BE2C (cell line): Measurements from ENCODE around the gene TMEM174.

Experiments used
- DNase-seq: peaks from one replicate; pipeline ENCODE4 v3.0.0-alpha.2; 2020
- H3K27me3 ChIP-seq: fragments of 250-450 bp; sonication (Bioruptor Pico); 2 replicates; pipeline ENCODE4 v1.5.1; 2020; ENCODE audit warnings: mild to moderate bottlenecking
- H3K36me3 ChIP-seq: fragments of 250-450 bp; sonication (Bioruptor Pico); 2 replicates; pipeline ENCODE4 v1.5.1; 2020; ENCODE audit warnings: mild to moderate bottlenecking
- H3K4me1 ChIP-seq: fragments of 250-450 bp; sonication (Bioruptor Pico); 2 replicates; pipeline ENCODE4 v1.5.1; 2020
- H3K4me3 ChIP-seq: 2 replicates; pipeline ENCODE4 v1.5.1; 2011; ENCODE audit warnings: low read depth, low read length
- H3K9me3 ChIP-seq: fragments of 250-450 bp; sonication (Bioruptor Pico); 2 replicates; pipeline ENCODE4 v1.5.1; 2020
- TF ChIP-seq, protein P1 (sequence below): IDR thresholded peaks from 2 replicates; pipeline ENCODE4 v1.5.1; 2012; ENCODE audit warnings: mild to moderate bottlenecking, low read depth, low read length

Gene TMEM174

DNA sequence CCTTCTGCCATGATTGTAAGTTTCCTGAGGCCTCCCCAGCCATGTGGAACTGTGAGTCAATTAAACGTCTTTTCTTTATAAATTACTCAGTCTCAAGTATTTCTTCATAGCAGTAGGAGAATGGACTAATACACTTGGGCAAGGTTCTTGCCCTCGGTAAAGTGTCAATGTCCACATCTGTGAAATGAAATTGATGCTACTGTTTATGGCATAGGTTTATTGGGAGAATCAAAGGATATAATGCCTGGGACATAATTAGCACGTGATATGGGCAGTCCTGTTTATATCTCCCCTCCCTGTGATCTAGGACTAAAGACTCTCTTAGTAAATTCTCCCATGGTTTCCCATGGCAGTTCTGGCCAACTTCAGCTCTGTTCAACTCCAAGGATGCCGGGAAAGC lies 19.4 kb downstream of the TMEM174 start:
- no peak for DNase-seq
- Histone ChIP-seq H3K27me3 (peaks cover 24% of the 10 kb centered on the region), H3K4me1 (no peaks in the 10 kb centered on the region; the same call in 1 of the 2 replicates), H3K36me3 (no peaks in the 10 kb centered on the region), H3K4me3 (no peak overlapping the region), H3K9me3 (no peaks in the 10 kb centered on the region)
- TF ChIP-seq, protein P1, sequence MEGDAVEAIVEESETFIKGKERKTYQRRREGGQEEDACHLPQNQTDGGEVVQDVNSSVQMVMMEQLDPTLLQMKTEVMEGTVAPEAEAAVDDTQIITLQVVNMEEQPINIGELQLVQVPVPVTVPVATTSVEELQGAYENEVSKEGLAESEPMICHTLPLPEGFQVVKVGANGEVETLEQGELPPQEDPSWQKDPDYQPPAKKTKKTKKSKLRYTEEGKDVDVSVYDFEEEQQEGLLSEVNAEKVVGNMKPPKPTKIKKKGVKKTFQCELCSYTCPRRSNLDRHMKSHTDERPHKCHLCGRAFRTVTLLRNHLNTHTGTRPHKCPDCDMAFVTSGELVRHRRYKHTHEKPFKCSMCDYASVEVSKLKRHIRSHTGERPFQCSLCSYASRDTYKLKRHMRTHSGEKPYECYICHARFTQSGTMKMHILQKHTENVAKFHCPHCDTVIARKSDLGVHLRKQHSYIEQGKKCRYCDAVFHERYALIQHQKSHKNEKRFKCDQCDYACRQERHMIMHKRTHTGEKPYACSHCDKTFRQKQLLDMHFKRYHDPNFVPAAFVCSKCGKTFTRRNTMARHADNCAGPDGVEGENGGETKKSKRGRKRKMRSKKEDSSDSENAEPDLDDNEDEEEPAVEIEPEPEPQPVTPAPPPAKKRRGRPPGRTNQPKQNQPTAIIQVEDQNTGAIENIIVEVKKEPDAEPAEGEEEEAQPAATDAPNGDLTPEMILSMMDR, result no peak

DNA sequence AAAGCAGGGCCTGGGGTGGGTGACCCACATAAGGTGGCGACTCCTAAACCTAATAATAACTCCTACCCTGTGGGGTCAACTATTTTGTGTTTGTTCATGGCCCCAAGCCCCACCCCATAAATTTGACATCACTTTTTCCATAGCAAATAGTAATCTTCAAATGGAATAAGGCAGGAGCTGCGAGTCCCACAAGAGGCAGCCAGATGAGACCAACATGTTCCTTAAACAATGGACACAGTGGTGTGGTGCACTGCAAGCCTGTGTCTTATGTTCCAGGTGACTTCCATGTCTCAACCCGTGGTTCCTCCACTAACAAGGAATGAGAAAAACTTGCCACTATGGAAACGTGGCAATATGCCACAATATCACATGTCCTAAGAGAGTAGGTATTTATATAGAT lies 20.6 kb downstream of the TMEM174 start:
- Histone ChIP-seq H3K36me3 (no peaks in the 10 kb centered on the region), H3K9me3 (no peaks in the 10 kb centered on the region), H3K4me3 (no peak overlapping the region), H3K27me3 (peaks cover 28% of the 10 kb centered on the region), H3K4me1 (no peaks in the 10 kb centered on the region; the same call in 1 of the 2 replicates)
- TF ChIP-seq, protein P1, result no peak
- no peak for DNase-seq

DNA sequence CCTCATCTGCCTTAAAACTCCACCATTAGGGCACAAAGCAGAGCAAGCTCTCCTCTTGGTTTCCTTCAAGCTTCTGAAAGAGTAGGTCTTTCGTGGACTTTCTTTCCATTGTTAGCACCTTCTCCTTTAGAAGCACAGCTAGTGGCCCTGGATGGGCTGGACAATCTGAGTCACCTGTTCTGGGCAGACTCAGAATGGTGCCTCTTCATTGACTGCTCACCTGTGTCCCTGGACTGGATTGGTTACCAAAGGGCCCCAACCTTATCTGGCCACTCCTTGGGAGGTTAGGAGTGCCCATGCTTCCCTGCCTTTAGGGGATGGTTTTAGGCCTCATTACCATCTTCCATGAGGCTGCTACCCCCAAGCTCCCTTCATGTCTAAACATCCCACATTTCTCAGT lies 23.2 kb downstream of the TMEM174 start:
- no peak overlapping the region for H3K4me3 ChIP-seq
- TF ChIP-seq, protein P1, result no peak
- H3K9me3 ChIP-seq, result no peaks in the 10 kb centered on the region
- no peak for DNase-seq
- H3K27me3 ChIP-seq, result peaks cover 16% of the 10 kb centered on the region
- H3K36me3 ChIP-seq, result no peaks in the 10 kb centered on the region
- no peaks in the 10 kb centered on the region; the same call in 1 of the 2 replicates for H3K4me1 ChIP-seq

DNA sequence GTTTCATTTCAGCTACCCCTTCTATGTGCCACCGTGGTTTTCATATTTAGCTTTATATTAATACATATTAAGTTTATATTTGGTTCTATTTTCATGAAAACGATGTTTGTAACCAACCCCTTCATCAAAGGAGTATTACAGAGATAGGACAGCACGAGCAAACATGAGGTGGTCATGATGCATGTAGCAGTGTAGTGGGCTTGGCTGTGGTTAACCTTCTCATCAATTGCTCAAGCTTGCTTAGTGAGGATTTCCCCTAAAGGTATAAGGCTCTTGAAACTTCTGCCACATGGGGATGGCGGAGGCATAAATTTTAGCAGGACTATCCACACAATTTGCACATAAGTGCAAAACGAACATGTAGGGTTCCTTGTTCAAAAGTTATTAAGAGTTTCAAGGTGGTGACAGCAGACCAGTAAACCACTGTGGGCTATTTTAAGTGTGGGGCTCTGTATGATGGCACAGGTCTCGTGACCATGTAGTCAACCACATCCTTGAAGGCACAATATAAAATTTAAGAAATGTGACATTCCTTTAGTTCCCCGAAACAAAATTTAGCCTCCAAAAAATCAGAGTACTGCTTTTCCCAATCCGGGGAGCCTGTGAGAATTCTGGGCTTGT lies 24.8 kb downstream of the TMEM174 start:
- H3K4me3 ChIP-seq, result no peak overlapping the region
- peaks cover 3% of the 10 kb centered on the region; the same call in 1 of the 2 replicates for H3K4me1 ChIP-seq
- TF ChIP-seq, protein P1, result no peak
- H3K36me3 ChIP-seq, result no peaks in the 10 kb centered on the region
- H3K9me3 ChIP-seq, result no peaks in the 10 kb centered on the region
- DNase-seq, result no peak
- H3K27me3 ChIP-seq, result peaks cover 23% of the 10 kb centered on the region

DNA sequence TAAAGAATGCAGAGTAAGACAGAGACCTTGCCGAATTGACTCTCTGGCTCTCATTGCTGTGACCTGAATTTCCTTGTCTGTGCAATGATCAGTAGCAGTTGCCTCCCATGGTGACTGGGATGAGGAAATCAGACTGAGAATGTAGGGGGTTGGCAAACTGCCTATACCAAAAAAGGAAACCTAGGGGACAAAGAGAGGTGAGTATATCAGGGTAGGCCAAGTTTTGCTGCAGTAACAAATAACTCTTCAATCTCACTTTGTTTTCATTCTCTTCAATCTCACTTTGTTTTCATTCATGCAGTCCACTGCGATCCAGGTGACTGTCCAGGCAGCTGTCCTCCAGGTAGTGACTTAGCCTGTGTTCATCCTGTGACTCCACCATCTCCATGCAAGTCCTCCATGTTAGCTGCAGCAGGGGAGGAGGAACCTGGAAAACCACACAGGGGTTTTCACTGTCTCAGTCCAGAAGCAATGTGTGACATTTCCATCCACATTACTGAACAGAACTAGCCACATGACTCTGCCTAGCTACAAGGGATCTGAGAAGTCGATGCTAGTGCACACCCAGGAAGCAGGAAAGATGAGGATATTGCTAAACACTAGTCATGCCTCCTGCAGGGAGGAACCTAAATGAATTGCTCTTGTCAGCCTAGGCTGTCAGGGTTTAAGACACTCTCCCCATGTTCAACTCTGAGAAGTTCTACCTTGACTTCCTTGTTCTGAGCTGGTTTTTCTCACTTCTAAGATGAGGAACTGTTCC lies 26.0 kb downstream of the TMEM174 start:
- TF ChIP-seq, protein P1, result no peak
- Histone ChIP-seq H3K4me3 (no peak overlapping the region), H3K4me1 (peaks cover 3% of the 10 kb centered on the region; the same call in 1 of the 2 replicates)

DNA sequence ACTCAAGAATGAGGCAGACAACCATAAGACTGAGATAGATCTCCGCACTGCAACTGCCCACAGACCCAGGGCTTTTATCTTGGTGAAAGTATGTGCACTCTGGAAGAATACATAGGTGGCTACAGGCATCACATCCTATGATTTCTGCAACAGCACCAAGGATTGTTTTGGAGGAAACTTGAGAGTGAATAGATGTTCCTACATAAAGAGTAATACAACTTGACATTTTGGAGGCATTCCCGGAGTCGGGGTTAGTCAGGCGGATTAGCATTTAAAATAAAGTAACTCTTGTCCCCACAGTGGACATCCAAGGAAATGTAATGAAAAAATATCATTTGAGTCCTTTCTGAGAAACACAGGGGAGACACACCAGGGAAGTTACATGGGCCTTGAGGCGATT lies 26.7 kb downstream of the TMEM174 start:
- Histone ChIP-seq H3K4me3 (no peak overlapping the region), H3K27me3 (peaks cover 23% of the 10 kb centered on the region), H3K36me3 (no peaks in the 10 kb centered on the region), H3K9me3 (no peaks in the 10 kb centered on the region), H3K4me1 (peaks cover 3% of the 10 kb centered on the region; the same call in 1 of the 2 replicates)
- TF ChIP-seq, protein P1, result no peak
- no peak for DNase-seq

More for the DNA sequence above, 26.0 kb downstream of the TMEM174 start:
- Histone ChIP-seq H3K36me3 (no peaks in the 10 kb centered on the region), H3K9me3 (no peaks in the 10 kb centered on the region), H3K27me3 (peaks cover 23% of the 10 kb centered on the region)
- DNase-seq, result no peak
